Measurements from ENCODE around the gene HNRNPU. TPM values are rescaled to one million over a fixed set of nuclear protein-coding genes. Genes with fewer than 3 reads are reported as not detected.

Gene HNRNPU
- total RNA-seq, 1 experiment from 2014 or later: 148 TPM

- DNase-seq (ENCODE audit: low read depth): no peak
- in situ Hi-C loops (cut with HindIII; ENCODE audit: low pct_unique_long_range_greater_than_20kb, low sequenced_read_pairs): no loop called here
Observed at GRCh38 chr1:244820131-244820530, 44.2 kb downstream of the HNRNPU start.

GRCh38 chr1:244817415-244817894 lies 46.9 kb downstream of the HNRNPU start:
- DNase-seq (ENCODE audit: low read depth): no peak
- in situ Hi-C loops (cut with HindIII; ENCODE audit: low pct_unique_long_range_greater_than_20kb, low sequenced_read_pairs): no loop called here

DNA sequence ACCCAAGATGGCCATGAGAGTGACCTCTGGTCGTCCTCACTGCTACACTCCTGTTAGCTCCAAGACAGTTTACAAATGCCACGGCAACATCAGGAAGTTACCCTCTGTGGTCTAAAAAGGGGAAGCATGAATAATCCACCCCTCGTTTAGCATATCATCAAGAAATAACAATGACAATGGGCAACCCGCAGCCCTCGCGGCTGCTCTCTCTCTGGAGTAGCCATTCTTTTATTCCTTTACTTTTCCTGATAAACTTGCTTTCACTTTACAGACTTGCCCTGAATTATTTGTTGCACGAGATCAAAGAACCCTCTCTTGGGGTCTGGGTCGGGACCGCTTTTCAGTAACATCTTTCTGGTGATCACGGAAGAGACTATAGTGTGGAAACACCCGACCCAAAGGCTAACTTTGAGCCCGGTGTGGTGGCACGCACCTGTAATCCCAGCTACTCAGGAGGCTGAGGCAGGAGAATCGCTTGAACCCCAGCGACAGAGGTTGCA lies 48.7 kb downstream of the HNRNPU start:
- no peak for DNase-seq (ENCODE audit: low read depth)
- in situ Hi-C loops (cut with HindIII; ENCODE audit: low pct_unique_long_range_greater_than_20kb, low sequenced_read_pairs): no loop called here

DNA sequence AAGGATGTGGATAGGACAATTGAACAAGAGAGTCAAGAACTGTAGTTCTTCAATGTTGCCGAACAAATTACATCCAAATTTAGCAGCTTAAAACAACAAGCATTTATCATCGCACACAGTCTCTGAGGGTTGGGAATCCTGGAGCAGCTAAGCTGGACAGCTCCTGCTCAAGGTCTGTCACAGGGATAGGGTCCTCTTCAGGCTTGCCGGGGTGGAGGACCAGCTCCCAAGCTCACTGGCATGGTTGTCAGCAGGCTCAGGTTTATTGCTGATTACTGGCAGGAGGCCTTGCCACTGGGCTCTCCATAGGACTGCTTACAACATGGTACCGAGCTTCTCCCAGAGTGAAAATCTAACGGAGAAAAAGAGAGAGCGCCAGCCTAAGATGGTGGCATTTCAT lies 51.0 kb downstream of the HNRNPU start:
- in situ Hi-C loops (cut with HindIII; ENCODE audit: low pct_unique_long_range_greater_than_20kb, low sequenced_read_pairs): no loop called here
- DNase-seq (ENCODE audit: low read depth): no peak

GRCh38 chr1:244810221-244810620 lies 54.1 kb downstream of the HNRNPU start:
- DNase-seq (ENCODE audit: low read depth): no peak
- in situ Hi-C loops (cut with HindIII; ENCODE audit: low pct_unique_long_range_greater_than_20kb, low sequenced_read_pairs): no loop called here

- in situ Hi-C loops (cut with HindIII; ENCODE audit: low pct_unique_long_range_greater_than_20kb, low sequenced_read_pairs): no loop called here
- no peak for DNase-seq (ENCODE audit: low read depth)
Observed at GRCh38 chr1:244807138-244807537, 57.2 kb downstream of the HNRNPU start.

GRCh38 chr1:244804841-244805240 lies 59.5 kb downstream of the HNRNPU start:
- in situ Hi-C loops (cut with HindIII; ENCODE audit: low pct_unique_long_range_greater_than_20kb, low sequenced_read_pairs): no loop called here
- DNase-seq (ENCODE audit: low read depth): no peak

DNA sequence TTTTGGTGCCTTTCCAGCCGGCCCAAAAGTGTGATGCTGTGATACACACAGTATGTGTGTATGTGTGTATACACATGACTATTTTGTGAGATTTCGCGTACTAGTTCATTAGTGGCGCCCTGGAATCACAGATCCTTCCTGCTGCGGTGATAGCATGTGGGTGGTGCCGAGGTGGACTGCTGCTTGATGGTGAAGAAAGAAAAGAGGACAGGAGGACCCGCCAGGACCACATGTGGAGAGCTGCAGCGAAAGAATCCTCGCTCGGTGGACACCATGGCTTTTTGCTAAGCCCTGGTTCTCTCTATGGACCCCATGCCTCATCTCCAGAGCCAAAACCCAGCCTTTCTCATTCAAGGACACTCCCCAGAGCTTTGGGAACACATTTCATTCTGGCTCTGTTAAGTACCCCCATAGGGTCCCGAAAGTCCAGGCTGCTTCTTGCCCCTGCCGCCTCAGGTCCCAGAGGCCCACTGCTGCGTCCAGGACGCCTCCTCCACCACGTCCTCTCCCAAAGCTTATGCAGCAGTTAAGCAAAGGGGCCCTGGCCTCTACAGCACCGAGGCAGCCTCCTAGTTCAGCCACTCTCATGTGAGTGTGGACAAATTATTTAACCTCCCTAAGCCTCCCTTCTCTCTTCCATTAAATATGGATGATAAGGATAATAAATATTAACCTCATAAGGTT lies 61.6 kb downstream of the HNRNPU start:
- in situ Hi-C loops (cut with HindIII; ENCODE audit: low pct_unique_long_range_greater_than_20kb, low sequenced_read_pairs): no loop called here
- DNase-seq (ENCODE audit: low read depth): no peak

GRCh38 chr1:244802041-244802440 lies 62.3 kb downstream of the HNRNPU start:
- no peak for DNase-seq (ENCODE audit: low read depth)
- in situ Hi-C loops (cut with HindIII; ENCODE audit: low pct_unique_long_range_greater_than_20kb, low sequenced_read_pairs): no loop called here

DNA sequence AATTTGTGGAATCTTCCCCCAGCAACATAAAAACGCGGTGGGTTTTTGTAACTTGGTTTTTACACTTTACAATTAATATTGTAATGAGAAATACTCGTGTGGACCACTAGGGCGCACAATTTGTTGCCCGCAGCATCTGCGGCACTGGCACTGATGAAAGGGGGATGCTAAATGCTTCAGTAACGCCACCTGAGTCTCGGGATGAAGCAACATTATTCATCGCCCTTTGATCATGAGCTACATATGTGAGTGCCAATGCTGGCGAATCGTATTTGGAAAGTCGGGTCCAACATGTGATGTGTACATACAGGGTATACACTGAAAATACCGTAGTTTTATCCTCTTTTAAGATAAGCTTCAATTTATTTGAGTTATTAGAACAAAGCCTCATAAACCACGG lies 63.1 kb downstream of the HNRNPU start:
- in situ Hi-C loops (cut with HindIII; ENCODE audit: low pct_unique_long_range_greater_than_20kb, low sequenced_read_pairs): no loop called here
- DNase-seq (ENCODE audit: low read depth): peak; percentile 10

GRCh38 chr1:244800821-244801220 lies 63.5 kb downstream of the HNRNPU start:
- in situ Hi-C loops (cut with HindIII; ENCODE audit: low pct_unique_long_range_greater_than_20kb, low sequenced_read_pairs): no loop called here
- no peak for DNase-seq (ENCODE audit: low read depth)

Other genes starting within 250 kb of the HNRNPU start
- gene DESI2, start 211.4 kb downstream of the HNRNPU start, total RNA-seq (2014; rRNA removed; shearing (Covaris generic); ENCODE audit: low replicate concordance): 43.2 and 55.6 TPM in 2 replicates
- 50.2 and 102 TPM in 2 replicates for gene COX20, start 28.9 kb downstream of the HNRNPU start, total RNA-seq (2014; rRNA removed; shearing (Covaris generic); ENCODE audit: low replicate concordance)

Data from Caki2 (cell line).